Endothelial cell of umbilical vein (primary cell): ENCODE measurements around the gene ABTB2. TPM values are rescaled to one million over a fixed set of nuclear protein-coding genes. Genes with fewer than 3 reads are reported as not detected.

ENCODE experiments used
- BruUV-seq: library from RNA; stranded (reverse); fragments of 400-500 nt; replicated peaks from 2 replicates; lab custom pipeline; 2021; lab: Mats Ljungman, UMichigan
- CTCF ChIA-PET: fragments of 300-600, 350-600 bp; sonication (Branson Sonifier 250); formaldehyde crosslinking; loops from one replicate; lab custom pipeline; 2021; ENCODE audit warnings: antibody characterized with exemption, inconsistent platforms; lab: Charles Lee
- POLR2A ChIA-PET: fragments of 300-600, 350-600 bp; sonication (Branson Sonifier 250); formaldehyde crosslinking; loops from one replicate; lab custom pipeline; 2021; ENCODE audit warnings: antibody characterized with exemption, inconsistent platforms; lab: Charles Lee
- DNase-seq: peaks from one replicate; pipeline ENCODE4 v3.0.0-alpha.2; 2011; ENCODE audit warnings: low read depth, low spot score
- FAIRE-seq: peaks from 2 replicates; lab custom pipeline; 2011; peaks lifted over from hg19 to GRCh38; lab: Jason Lieb, UNC
- H2AFZ ChIP-seq: 2 replicates; pipeline ENCODE4 v1.6.0; 2012; ENCODE audit warnings: low read depth, low read length, control low read depth, inconsistent platforms
- H3K27ac ChIP-seq: 2 replicates; pipeline ENCODE4 v1.5.1; 2011; ENCODE audit warnings: low read depth, mild to moderate bottlenecking, control low read depth, low read length, moderate library complexity; ENCODE audit not compliant: insufficient read depth
- H3K27me3 ChIP-seq, 2 experiments: 2 replicates each; pipeline versions ENCODE4 v1.6.0 to v1.6.1; 2011; ENCODE audit warnings: low read length in 2 of 2, mixed read lengths in 1 of 2; ENCODE audit not compliant: control insufficient read depth in 2 of 2, insufficient read depth in 2 of 2
- H3K36me3 ChIP-seq, 2 experiments: 2 replicates in 1 of 2; 3 replicates in 1 of 2; pipeline ENCODE4 v1.5.1; 2011; ENCODE audit warnings: low read length in 2 of 2, mild to moderate bottlenecking in 1 of 2, moderate library complexity in 1 of 2; ENCODE audit not compliant: control insufficient read depth in 2 of 2, insufficient read depth in 2 of 2; ENCODE audit errors: extremely low read depth in 1 of 2
- H3K4me1 ChIP-seq: 3 replicates; pipeline ENCODE4 v1.5.1; 2011; ENCODE audit warnings: mild to moderate bottlenecking, low read length; ENCODE audit not compliant: control insufficient read depth, insufficient read depth; ENCODE audit errors: extremely low read depth
- H3K4me2 ChIP-seq: 2 replicates; pipeline ENCODE4 v1.6.1; 2011; ENCODE audit warnings: low read length, control low read depth, mixed read lengths; ENCODE audit not compliant: insufficient read depth
- H3K4me3 ChIP-seq, 3 experiments: fragments of 200-600 bp in 1 of 3; sonication (generic), shearing (Covaris generic) in 1 of 3; replicated peaks in 1 of 3; 2 replicates each; pipeline ENCODE4 v1.5.1; 2011 to 2016; ENCODE audit warnings: control low read depth in 3 of 3, low read length in 3 of 3, mild to moderate bottlenecking in 2 of 3, inconsistent platforms in 1 of 3, low read depth in 1 of 3, moderate library complexity in 1 of 3; ENCODE audit not compliant: insufficient read depth in 1 of 3
- H3K79me2 ChIP-seq: 2 replicates; pipeline ENCODE4 v1.6.0; 2012; ENCODE audit warnings: low read length, inconsistent platforms; ENCODE audit not compliant: control insufficient read depth, insufficient read depth
- H3K9ac ChIP-seq: replicated peaks from 2 replicates; pipeline ENCODE3; 2011; ENCODE audit warnings: low read length, control low read depth; ENCODE audit not compliant: insufficient read depth; ENCODE audit errors: extremely low read depth
- H3K9me1 ChIP-seq: replicated peaks from 3 replicates; pipeline ENCODE4 v1.6.0; 2011; ENCODE audit warnings: mild to moderate bottlenecking, low read length; ENCODE audit not compliant: control insufficient read depth, insufficient read depth; ENCODE audit errors: extremely low read depth
- H3K9me3 ChIP-seq: replicated peaks from 2 replicates; pipeline ENCODE4 v1.5.1; 2012; ENCODE audit warnings: low read length, inconsistent platforms; ENCODE audit not compliant: control insufficient read depth, insufficient read depth
- H4K20me1 ChIP-seq: replicated peaks from 2 replicates; pipeline ENCODE3; 2011; ENCODE audit warnings: mild to moderate bottlenecking, low read length; ENCODE audit not compliant: control insufficient read depth, insufficient read depth; ENCODE audit errors: extremely low read depth
- CTCF ChIP-seq, 2 donors: IDR thresholded peaks; 1 replicate in 1 of 2; 2 replicates in 1 of 2; pipeline ENCODE4 v1.5.1; 2011; ENCODE audit warnings: low read length in 2 of 2, mild to moderate bottlenecking in 2 of 2, moderate library complexity in 2 of 2, control low read depth in 1 of 2, inconsistent platforms in 1 of 2, low read depth in 1 of 2; ENCODE audit not compliant: insufficient read depth in 1 of 2; ENCODE audit errors: extremely low read depth in 1 of 2
- EZH2 ChIP-seq: IDR thresholded peaks from 2 replicates; pipeline ENCODE4 v1.6.1; 2012; ENCODE audit warnings: borderline replicate concordance, low read depth, mild to moderate bottlenecking, moderate library complexity, low read length, inconsistent platforms; ENCODE audit not compliant: severe bottlenecking
- FOS ChIP-seq: IDR thresholded peaks from 2 replicates; pipeline ENCODE4 v1.6.1; 2011; ENCODE audit warnings: mild to moderate bottlenecking, low read length, moderate library complexity, borderline replicate concordance; ENCODE audit not compliant: insufficient read depth
- GATA2 ChIP-seq: IDR thresholded peaks from 2 replicates; pipeline ENCODE4 v1.7.0; 2011; ENCODE audit warnings: low read depth, mild to moderate bottlenecking, moderate library complexity, mixed read lengths, low read length; ENCODE audit not compliant: insufficient read length, insufficient read depth
- JUN ChIP-seq: IDR thresholded peaks from 2 replicates; pipeline ENCODE4 v1.6.1; 2011; ENCODE audit warnings: borderline replicate concordance, low read depth; ENCODE audit not compliant: insufficient read length, insufficient read depth
- MAX ChIP-seq: IDR thresholded peaks from 2 replicates; pipeline ENCODE4 v1.6.1; 2011; ENCODE audit not compliant: insufficient read depth, insufficient read length
- MYC ChIP-seq: IDR thresholded peaks from one replicate; pipeline ENCODE4 v1.6.1; 2011; ENCODE audit warnings: mild to moderate bottlenecking, low read depth, low read length
- POLR2A ChIP-seq: IDR thresholded peaks from 2 replicates; pipeline ENCODE4 v1.6.1; 2012; ENCODE audit warnings: low read depth, mild to moderate bottlenecking, control low read depth, low read length
- POLR2AphosphoS5 ChIP-seq: IDR thresholded peaks from 2 replicates; pipeline ENCODE4 v1.6.1; 2012; ENCODE audit warnings: low read depth, mild to moderate bottlenecking, control low read depth, low read length, moderate library complexity; ENCODE audit not compliant: insufficient read depth
- dilution Hi-C: fragments of 300-500 bp; cut with MboI; formaldehyde crosslinking; loops from one replicate; pipeline ENCODE4 v1.15.0; 2019; ENCODE audit warnings: low sequenced_read_pairs; ENCODE audit not compliant: extremely low pct_ligation_motif_present
- intact Hi-C: fragments of 100-400 bp; cut with micrococcal nuclease; formaldehyde crosslinking; loops from one replicate; pipeline ENCODE4 v1.10.0; 2022
- polyA plus RNA-seq, 4 experiments: library from polyadenylated mRNA; depleted of rRNA in 3 of 4; stranded (reverse) in 3 of 4; unstranded in 1 of 4; fragments of >200 nt; gene quantifications; 2 replicates each; pipeline versions ENCODE4 v1.2.1 to v1.2.3, GENCODE V29; 2011 to 2012; ENCODE audit warnings: missing spikeins in 1 of 4
- total RNA-seq: library from RNA; stranded (reverse); gene quantifications from 2 replicates; pipeline ENCODE4 v1.2.3, GENCODE V29; 2021

Gene ABTB2
- total and polyA plus RNA-seq, 2 donors (not counting 3 experiments of a cell fraction or from before 2014, with no cell fraction given) = 0.11 to 0.14 TPM

GRCh38 chr11:34194576-34195335, 163.1 kb downstream of the ABTB2 start:
- FAIRE-seq (no peak), DNase-seq (no peak)
- POLR2A ChIA-PET = no interaction called here
- H3K4me2 ChIP-seq = no peak overlapping the region
- H3K27ac ChIP-seq = no peak overlapping the region
- no peaks in the 10 kb centered on the region for H4K20me1 ChIP-seq
- intact Hi-C loops = no loop called here
- no peaks in the 10 kb centered on the region for H3K9me3 ChIP-seq
- no peaks in the 10 kb centered on the region for H3K27me3 ChIP-seq
- no peaks in the 10 kb centered on the region for H3K79me2 ChIP-seq
- no peak overlapping the region for H3K9ac ChIP-seq
- no peaks in the 10 kb centered on the region for H3K36me3 ChIP-seq
- dilution Hi-C loops = no loop called here
- H3K9me1 ChIP-seq = no peaks in the 10 kb centered on the region
- CTCF ChIA-PET = no interaction called here
- H3K4me3 ChIP-seq = no peak overlapping the region
- no TSS peak for BruUV-seq
- no peak overlapping the region for H2AFZ ChIP-seq
- H3K4me1 ChIP-seq = no peaks in the 10 kb centered on the region
- no peak for TF ChIP-seq POLR2AphosphoS5
- TF ChIP-seq JUN = no peak
- no peak for TF ChIP-seq MYC
- no peak for TF ChIP-seq FOS
- no peak for TF ChIP-seq CTCF (IDR thresholded peaks at IDR 0.05; ENCODE audit: extremely low read depth in 1 of 2, insufficient read depth in 1 of 2, low read depth in 1 of 2, low read length in 2 of 2)
- no peak for TF ChIP-seq EZH2
- no peak for TF ChIP-seq GATA2
- TF ChIP-seq POLR2A = no peak
- TF ChIP-seq MAX = no peak
